ENCODE data around the gene DSP. TPM values are rescaled to one million over a fixed set of nuclear protein-coding genes. Genes with fewer than 3 reads are reported as not detected.

DSP gene
- total and polyA plus RNA-seq, 2 of the 13 experiments (the other 11 are each of a cell fraction or from before 2014, with no cell fraction given) = 89.8 to 117 TPM

- peaks cover 59 to 92% of the 10 kb centered on the region in 2 experiments for H3K36me3 ChIP-seq (replicated peaks in 1 of 2; ENCODE audit: control insufficient read depth in 1 of 2, insufficient read depth in 2 of 2, low read length in 2 of 2)
- TSS peak; percentile 22 for BruUV-seq (replicated peaks)
- no peak for TF ChIP-seq ZNF770 (CRISPR knock-in tag; IDR thresholded peaks at IDR 0.05)
- peak; percentile 41; the same call in 1 of the 2 replicates for TF ChIP-seq FOXP4 (CRISPR knock-in tag; IDR thresholded peaks at IDR 0.05)
- TF ChIP-seq, protein P1, sequence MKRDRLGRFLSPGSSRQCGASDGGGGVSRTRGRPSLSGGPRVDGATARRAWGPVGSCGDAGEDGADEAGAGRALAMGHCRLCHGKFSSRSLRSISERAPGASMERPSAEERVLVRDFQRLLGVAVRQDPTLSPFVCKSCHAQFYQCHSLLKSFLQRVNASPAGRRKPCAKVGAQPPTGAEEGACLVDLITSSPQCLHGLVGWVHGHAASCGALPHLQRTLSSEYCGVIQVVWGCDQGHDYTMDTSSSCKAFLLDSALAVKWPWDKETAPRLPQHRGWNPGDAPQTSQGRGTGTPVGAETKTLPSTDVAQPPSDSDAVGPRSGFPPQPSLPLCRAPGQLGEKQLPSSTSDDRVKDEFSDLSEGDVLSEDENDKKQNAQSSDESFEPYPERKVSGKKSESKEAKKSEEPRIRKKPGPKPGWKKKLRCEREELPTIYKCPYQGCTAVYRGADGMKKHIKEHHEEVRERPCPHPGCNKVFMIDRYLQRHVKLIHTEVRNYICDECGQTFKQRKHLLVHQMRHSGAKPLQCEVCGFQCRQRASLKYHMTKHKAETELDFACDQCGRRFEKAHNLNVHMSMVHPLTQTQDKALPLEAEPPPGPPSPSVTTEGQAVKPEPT (CRISPR knock-in tag; IDR thresholded peaks at IDR 0.05; ENCODE audit: low read depth) = peak; percentile 35; the same call in 1 of the 2 replicates
- TF ChIP-seq RBFOX2 (IDR thresholded peaks at IDR 0.05; ENCODE audit: low read depth, low read length) = 0 out of 2 replicates have a peak, but pooled peaks have one; percentile 12
- TF ChIP-seq ZMYM3 (CRISPR knock-in tag; IDR thresholded peaks at IDR 0.05) = no peak
- TF ChIP-seq FOXO1 (CRISPR knock-in tag; IDR thresholded peaks at IDR 0.05) = no peak
- no peak for TF ChIP-seq ZBTB2 (CRISPR knock-in tag; IDR thresholded peaks at IDR 0.05; ENCODE audit: low read depth)
- no peak for TF ChIP-seq ZNF564 (CRISPR knock-in tag; IDR thresholded peaks at IDR 0.05)
- no peak for TF ChIP-seq ZNF17 (CRISPR knock-in tag; IDR thresholded peaks at IDR 0.05)
- no peak for TF ChIP-seq ZNF329 (CRISPR knock-in tag; IDR thresholded peaks at IDR 0.05; ENCODE audit: low read depth)
- no peak for TF ChIP-seq MAFG (CRISPR knock-in tag; IDR thresholded peaks at IDR 0.05)
- no peak for TF ChIP-seq SOX6 (IDR thresholded peaks at IDR 0.05)
- TF ChIP-seq SOX6 (CRISPR knock-in tag; IDR thresholded peaks at IDR 0.05) = no peak
- no peak for TF ChIP-seq KMT2A (CRISPR knock-in tag; IDR thresholded peaks at IDR 0.05)
- no peak for TF ChIP-seq E2F1 (CRISPR knock-in tag; IDR thresholded peaks at IDR 0.05)
- TF ChIP-seq MIER3 (CRISPR knock-in tag; IDR thresholded peaks at IDR 0.05; ENCODE audit: borderline replicate concordance) = no peak
Observed at GRCh38 chr6:7580927-7581618, 39.6 kb downstream of the DSP start.

More at GRCh38 chr6:7580927-7581618, 39.6 kb downstream of the DSP start:
- Histone ChIP-seq H3K27me3 (ENCODE audit: control insufficient read depth in 1 of 2, insufficient read depth in 2 of 2, low read length in 2 of 2) (no peaks in the 10 kb centered on the region), H3K9me3 (ENCODE audit: low read length) (no peaks in the 10 kb centered on the region), H3K4me3 (replicated peaks in 1 of 3; ENCODE audit: insufficient read depth in 1 of 3, low read depth in 2 of 3, low read length in 3 of 3) (peak overlapping the region in 1 of 3 experiments; percentile 35; a peak in 2 of 6 replicates), H3K79me2 (ENCODE audit: insufficient read depth, low read length) (peaks cover 2% of the 10 kb centered on the region), H3K4me2 (ENCODE audit: low read depth, low read length) (peak overlapping the region; percentile 52), H4K20me1 (ENCODE audit: insufficient read depth, low read length) (peaks cover 9% of the 10 kb centered on the region; the same call in 1 of the 2 replicates), H2AFZ (ENCODE audit: low read length) (no peak overlapping the region), H3K4me1 (ENCODE audit: insufficient read depth, low read length) (peaks cover 34% of the 10 kb centered on the region), H3K27ac (ENCODE audit: extremely low read length, insufficient read depth, low read length) (peak overlapping the region; percentile 63), H3K9ac (ENCODE audit: insufficient read depth, low read depth, low read length) (peak overlapping the region; percentile 32)
- ChIA-PET CTCF (ENCODE audit: low intra/inter-chr PET ratio, low total read pairs) (no interaction called here), POLR2A (interaction anchor here (0.7 to 3.1 kb wide), 11 partner anchors 10 to 192 kb away, joined by 3 to 37 read pairs (median 5); partner anchors contain the start of genes CAGE1, DSP, RIOK1 and SNRNP48)
- intact Hi-C loops (cut with micrococcal nuclease; ENCODE audit: unreplicated experiment) (loop anchor here (1.0 kb wide), 1 partner anchor 9 kb away; the partner anchor contains the start of gene SNRNP48), in situ Hi-C loops (cut with HindIII; ENCODE audit: extremely low pct_ligation_motif_present, low pct_unique_long_range_greater_than_20kb) (no loop called here)
- peak; percentile 73 for ATAC-seq
- peak; percentile 80 for DNase-seq (ENCODE audit: low spot score)
- WGBS (ENCODE audit: low lambda C conversion rate) = 81% methylated on average over 14 of the region's 14 CpGs
- FAIRE-seq = peak; percentile 81
